ENCODE data around the gene SAPCD2. TPM values are rescaled to one million over a fixed set of nuclear protein-coding genes. Genes with fewer than 3 reads are reported as not detected.

Gene SAPCD2
- polyA plus RNA-seq, 3 donors, result 0.03 to 3.1 (median 1.7) TPM

- Histone ChIP-seq H3K27me3 (ENCODE audit: control insufficient read depth in 2 of 2, insufficient read depth in 2 of 2, low read length in 2 of 2) (no peaks in the 10 kb centered on the region), H2AFZ (ENCODE audit: insufficient read depth, low read depth, low read length, poor library complexity, severe bottlenecking) (peak overlapping the region; percentile 48), H3K9ac (ENCODE audit: insufficient read depth, low read length, poor library complexity, severe bottlenecking) (peak overlapping the region; percentile 77), H3K27ac (ENCODE audit: low read depth in 1 of 2, low read length in 2 of 2) (peak overlapping the region; percentile 83 to 92), H3K4me1 (ENCODE audit: control insufficient read depth in 1 of 2, insufficient read depth in 2 of 2, low read length in 2 of 2) (peaks cover 50 to 72% of the 10 kb centered on the region in 2 donors), H3K4me3 (replicated peaks in 1 of 3; ENCODE audit: low read depth in 2 of 3, low read length in 3 of 3) (peak overlapping the region; percentile 47 to 88 (median 68)), H3K36me3 (replicated peaks in 1 of 2; ENCODE audit: control insufficient read depth in 1 of 2, insufficient read depth in 2 of 2, low read length in 2 of 2) (no peaks in the 10 kb centered on the region), H3K79me2 (ENCODE audit: insufficient read depth, low read length) (peaks cover 57% of the 10 kb centered on the region), H3K4me2 (replicated peaks; ENCODE audit: extremely low read depth, low read length, poor library complexity, severe bottlenecking) (peak overlapping the region; percentile 98), H4K20me1 (ENCODE audit: insufficient read depth, low read length) (peaks cover 13% of the 10 kb centered on the region), H3K9me3 (replicated peaks in 1 of 2; ENCODE audit: control insufficient read depth in 1 of 2, insufficient read depth in 1 of 2, low read length in 2 of 2) (no peaks in the 10 kb centered on the region)
- intact Hi-C loops (cut with micrococcal nuclease), result no loop called here
- 17% methylated on average over 6 of the region's 19 CpGs for WGBS (ENCODE audit: insufficient coverage)
- Mint-ChIP-seq H3K4me3 (peak overlapping the region; percentile 87 to 92), H3K4me1 (peaks cover 47% of the 10 kb centered on the region), H3K27ac (peak overlapping the region; percentile 87 to 94 (median 91)), H3K9me3 (no peaks in the 10 kb centered on the region), H3K36me3 (peaks cover 0 to 4% of the 10 kb centered on the region in 2 donors), H3K27me3 (ENCODE audit: low read depth in 3 of 3) (peaks cover 4 to 7% (median 4%) of the 10 kb centered on the region in 3 donors)
- DNase-seq, result peak; percentile 76 to 81 (median 80)
- peak; percentile 95 for TF ChIP-seq CTCF (IDR thresholded peaks at IDR 0.05)
Observed at GRCh38 chr9:137029058-137029936, 41.1 kb downstream of the SAPCD2 start.

GRCh38 chr9:137028263-137029057 is 41.9 kb downstream of the SAPCD2 start:
- peak overlapping the region; percentile 73 to 92 for H3K4me3 Mint-ChIP-seq
- peak overlapping the region; percentile 98 for H3K4me2 ChIP-seq (replicated peaks; ENCODE audit: extremely low read depth, low read length, poor library complexity, severe bottlenecking)
- peak overlapping the region; percentile 46 for H3K9ac ChIP-seq (ENCODE audit: insufficient read depth, low read length, poor library complexity, severe bottlenecking)
- H3K27ac ChIP-seq (ENCODE audit: low read depth in 1 of 2, low read length in 2 of 2), result peak overlapping the region; percentile 83 to 92
- intact Hi-C loops (cut with micrococcal nuclease), result no loop called here
- H3K4me1 ChIP-seq (ENCODE audit: control insufficient read depth in 1 of 2, insufficient read depth in 2 of 2, low read length in 2 of 2), result peaks cover 49 to 66% of the 10 kb centered on the region in 2 donors
- under 1% methylated on average over 96 of the region's 98 CpGs for WGBS (ENCODE audit: insufficient coverage)
- H3K36me3 ChIP-seq (replicated peaks in 1 of 2; ENCODE audit: control insufficient read depth in 1 of 2, insufficient read depth in 2 of 2, low read length in 2 of 2), result no peaks in the 10 kb centered on the region
- H3K9me3 Mint-ChIP-seq, result no peaks in the 10 kb centered on the region
- peak overlapping the region; percentile 73 for H2AFZ ChIP-seq (ENCODE audit: insufficient read depth, low read depth, low read length, poor library complexity, severe bottlenecking)
- DNase-seq, result peak; percentile 39 to 67 (median 64)
- H3K36me3 Mint-ChIP-seq, result peaks cover 0 to 4% of the 10 kb centered on the region in 2 donors
- peak overlapping the region; percentile 41 to 88 (median 68) for H3K4me3 ChIP-seq (replicated peaks in 1 of 3; ENCODE audit: low read depth in 2 of 3, low read length in 3 of 3)
- H4K20me1 ChIP-seq (ENCODE audit: insufficient read depth, low read length), result peaks cover 13% of the 10 kb centered on the region
- no peaks in the 10 kb centered on the region for H3K27me3 ChIP-seq (ENCODE audit: control insufficient read depth in 2 of 2, insufficient read depth in 2 of 2, low read length in 2 of 2)
- H3K4me1 Mint-ChIP-seq, result peaks cover 43% of the 10 kb centered on the region
- no peaks in the 10 kb centered on the region for H3K9me3 ChIP-seq (replicated peaks in 1 of 2; ENCODE audit: control insufficient read depth in 1 of 2, insufficient read depth in 1 of 2, low read length in 2 of 2)
- peak overlapping the region in 5 of 7 donors; percentile 30 to 94 (median 87) for H3K27ac Mint-ChIP-seq
- peaks cover 50% of the 10 kb centered on the region for H3K79me2 ChIP-seq (ENCODE audit: insufficient read depth, low read length)
- TF ChIP-seq CTCF (IDR thresholded peaks at IDR 0.05), result no peak
- peaks cover 4 to 7% (median 6%) of the 10 kb centered on the region in 3 donors for H3K27me3 Mint-ChIP-seq (ENCODE audit: low read depth in 3 of 3)

Data from CD14-positive monocyte (primary cell).